ENCODE measurements around the gene GNB1. TPM values are rescaled to one million over a fixed set of nuclear protein-coding genes. Genes with fewer than 3 reads are reported as not detected.

The GNB1 gene
- total and polyA plus RNA-seq, 4 donors: 114 to 338 (median 191) TPM

DNA sequence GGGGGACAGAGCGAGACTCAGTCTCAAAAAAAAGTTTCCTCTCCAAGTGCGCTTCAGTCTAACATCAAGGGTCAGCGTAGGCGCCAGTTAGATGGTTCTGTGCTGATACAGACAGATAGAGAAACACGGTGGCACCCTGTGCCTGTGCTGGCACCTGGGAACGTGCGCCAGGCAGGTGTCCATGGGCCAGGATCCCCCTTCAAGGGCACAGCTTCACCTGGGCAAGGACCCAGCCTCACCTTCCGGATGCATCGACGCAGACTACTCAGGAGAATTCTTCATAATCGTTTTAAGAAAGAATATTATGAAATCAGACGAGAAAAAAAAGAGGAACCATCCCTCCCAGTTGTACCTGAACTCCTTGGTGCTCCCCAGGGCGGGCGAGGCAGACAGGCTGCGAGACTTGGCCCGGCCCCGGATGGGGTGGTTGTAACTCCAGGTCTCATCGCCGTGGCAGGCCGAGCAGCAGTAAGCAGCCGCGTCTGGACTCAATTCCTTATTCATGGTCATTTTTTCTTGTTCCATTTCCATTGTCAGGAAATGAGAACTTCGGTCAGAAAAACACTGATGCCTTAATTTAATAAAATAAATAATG, 125.9 kb downstream of the GNB1 start:
- 46 to 73% methylated on average over 23 of the region's 23 CpGs for WGBS, 2 donors
- Histone ChIP-seq H3K9me3 (ENCODE audit: control insufficient read depth in 4 of 4, insufficient read depth in 3 of 4, low read length in 3 of 4) (no peaks in the 10 kb centered on the region), H3K9ac (ENCODE audit: insufficient read depth in 1 of 2, low read length in 2 of 2) (no peak overlapping the region), H3K27me3 (ENCODE audit: control insufficient read depth in 3 of 3, insufficient read depth in 3 of 3, low read length in 2 of 3) (no peaks in the 10 kb centered on the region), H3K27ac (ENCODE audit: low read depth in 1 of 2, low read length in 1 of 2) (no peak overlapping the region), H3K4me3 (no peak overlapping the region), H3K36me3 (ENCODE audit: control insufficient read depth in 4 of 4, insufficient read depth in 4 of 4, low read length in 4 of 4) (peaks cover 7 to 41% (median 17%) of the 10 kb centered on the region in 4 donors), H3K4me1 (ENCODE audit: control insufficient read depth in 5 of 5, insufficient read depth in 5 of 5, low read length in 5 of 5) (peaks cover 0 to 5% (median 0%) of the 10 kb centered on the region in 5 donors)
- DNase-seq (no peak), ATAC-seq (ENCODE audit: insufficient read depth, low FRiP score) (no peak)
- TF ChIP-seq, protein P1, sequence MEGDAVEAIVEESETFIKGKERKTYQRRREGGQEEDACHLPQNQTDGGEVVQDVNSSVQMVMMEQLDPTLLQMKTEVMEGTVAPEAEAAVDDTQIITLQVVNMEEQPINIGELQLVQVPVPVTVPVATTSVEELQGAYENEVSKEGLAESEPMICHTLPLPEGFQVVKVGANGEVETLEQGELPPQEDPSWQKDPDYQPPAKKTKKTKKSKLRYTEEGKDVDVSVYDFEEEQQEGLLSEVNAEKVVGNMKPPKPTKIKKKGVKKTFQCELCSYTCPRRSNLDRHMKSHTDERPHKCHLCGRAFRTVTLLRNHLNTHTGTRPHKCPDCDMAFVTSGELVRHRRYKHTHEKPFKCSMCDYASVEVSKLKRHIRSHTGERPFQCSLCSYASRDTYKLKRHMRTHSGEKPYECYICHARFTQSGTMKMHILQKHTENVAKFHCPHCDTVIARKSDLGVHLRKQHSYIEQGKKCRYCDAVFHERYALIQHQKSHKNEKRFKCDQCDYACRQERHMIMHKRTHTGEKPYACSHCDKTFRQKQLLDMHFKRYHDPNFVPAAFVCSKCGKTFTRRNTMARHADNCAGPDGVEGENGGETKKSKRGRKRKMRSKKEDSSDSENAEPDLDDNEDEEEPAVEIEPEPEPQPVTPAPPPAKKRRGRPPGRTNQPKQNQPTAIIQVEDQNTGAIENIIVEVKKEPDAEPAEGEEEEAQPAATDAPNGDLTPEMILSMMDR (IDR thresholded peaks at IDR 0.05; ENCODE audit: control extremely low read depth, extremely low read depth): no peak

- H3K4me3 ChIP-seq: no peak overlapping the region
- no peak overlapping the region for H3K9ac ChIP-seq (ENCODE audit: insufficient read depth in 1 of 2, low read length in 2 of 2)
- no peaks in the 10 kb centered on the region for H3K27me3 ChIP-seq (ENCODE audit: control insufficient read depth in 3 of 3, insufficient read depth in 3 of 3, low read length in 2 of 3)
- 55 to 75% methylated on average over 32 of the region's 32 CpGs for WGBS, 2 donors
- peaks cover 7 to 50% (median 20%) of the 10 kb centered on the region in 4 donors for H3K36me3 ChIP-seq (ENCODE audit: control insufficient read depth in 4 of 4, insufficient read depth in 4 of 4, low read length in 4 of 4)
- peak; percentile 82 for ATAC-seq (ENCODE audit: insufficient read depth, low FRiP score)
- H3K9me3 ChIP-seq (ENCODE audit: control insufficient read depth in 4 of 4, insufficient read depth in 3 of 4, low read length in 3 of 4): no peaks in the 10 kb centered on the region
- TF ChIP-seq, protein P1 (IDR thresholded peaks at IDR 0.05; ENCODE audit: control extremely low read depth, extremely low read depth): no peak
- peaks cover 0 to 7% (median 0%) of the 10 kb centered on the region in 5 donors for H3K4me1 ChIP-seq (ENCODE audit: control insufficient read depth in 5 of 5, insufficient read depth in 5 of 5, low read length in 5 of 5)
- no peak for DNase-seq
- no peak overlapping the region for H3K27ac ChIP-seq (ENCODE audit: low read depth in 1 of 2, low read length in 1 of 2)
Observed at GRCh38 chr1:1763657-1764621, 126.9 kb downstream of the GNB1 start.

GRCh38 chr1:1761504-1762376, 129.1 kb downstream of the GNB1 start:
- Histone ChIP-seq H3K27me3 (ENCODE audit: control insufficient read depth in 3 of 3, insufficient read depth in 3 of 3, low read length in 2 of 3) (no peaks in the 10 kb centered on the region), H3K4me1 (ENCODE audit: control insufficient read depth in 5 of 5, insufficient read depth in 5 of 5, low read length in 5 of 5) (peaks cover 0 to 13% (median 0%) of the 10 kb centered on the region in 5 donors)
- TF ChIP-seq, protein P1 (IDR thresholded peaks at IDR 0.05; ENCODE audit: control extremely low read depth, extremely low read depth): no peak

More at GRCh38 chr1:1761504-1762376, 129.1 kb downstream of the GNB1 start:
- 98% methylated on average over 23 of the region's 23 CpGs for WGBS, 2 donors
- DNase-seq (no peak), ATAC-seq (ENCODE audit: insufficient read depth, low FRiP score) (no peak)
- Histone ChIP-seq H3K9me3 (ENCODE audit: control insufficient read depth in 4 of 4, insufficient read depth in 3 of 4, low read length in 3 of 4) (no peaks in the 10 kb centered on the region), H3K27ac (ENCODE audit: low read depth in 1 of 2, low read length in 1 of 2) (no peak overlapping the region), H3K9ac (ENCODE audit: insufficient read depth in 1 of 2, low read length in 2 of 2) (no peak overlapping the region), H3K36me3 (ENCODE audit: control insufficient read depth in 4 of 4, insufficient read depth in 4 of 4, low read length in 4 of 4) (peaks cover 3 to 57% (median 19%) of the 10 kb centered on the region in 4 donors), H3K4me3 (no peak overlapping the region)

Data from lung (tissue), 12 donors.